ENCODE results near the gene CYTH1. TPM values are rescaled to one million over a fixed set of nuclear protein-coding genes. Genes with fewer than 3 reads are reported as not detected.

CYTH1 gene
- total RNA-seq, 1 experiment from 2014 or later: 34.0 TPM

DNA sequence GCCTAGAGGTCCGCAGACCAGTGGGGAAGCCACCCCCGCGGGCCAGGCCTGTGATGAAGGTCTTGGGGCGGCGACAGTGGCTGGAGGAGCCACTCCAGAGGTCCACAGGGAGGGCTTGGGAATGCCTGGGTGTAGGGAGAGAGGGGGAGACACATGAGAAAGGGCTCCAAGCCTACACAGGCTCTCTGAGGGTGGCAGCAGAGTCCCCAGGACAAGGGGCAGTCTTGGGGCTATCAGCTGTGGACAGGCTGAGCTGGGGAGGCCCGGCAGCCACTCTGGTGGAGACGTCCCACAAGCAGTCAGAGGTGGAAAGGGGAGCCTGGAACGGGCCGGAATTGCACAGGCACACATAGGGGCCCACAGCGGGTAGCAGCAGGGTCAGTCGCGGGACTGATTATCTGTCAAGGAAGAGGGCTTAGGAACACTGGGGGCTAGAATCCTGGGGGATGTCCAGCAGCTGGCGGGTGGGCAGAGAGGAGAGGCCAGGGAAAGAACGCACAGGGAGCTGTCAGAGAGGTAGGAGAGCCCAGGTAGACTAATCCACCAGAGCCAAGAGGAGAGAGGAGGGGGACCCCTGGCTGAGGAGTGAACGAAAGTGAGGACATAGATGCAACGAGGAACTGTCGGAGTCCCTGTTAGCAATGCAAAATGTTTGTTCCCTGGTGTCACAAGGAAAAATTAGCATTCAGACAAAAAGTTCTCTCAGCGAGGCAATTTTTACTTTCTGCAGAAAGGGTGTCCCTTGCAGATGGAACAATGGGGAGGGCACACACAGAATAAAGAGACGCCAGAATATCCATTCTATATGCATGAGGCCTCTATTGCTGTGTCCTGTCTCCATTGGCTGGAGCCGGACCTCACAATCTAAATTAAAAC is 111.0 kb downstream of the CYTH1 start:
- H3K36me3 ChIP-seq: no peaks in the 10 kb centered on the region
- no peaks in the 10 kb centered on the region for H3K9me3 ChIP-seq (replicated peaks)
- DNase-seq: no peak
- peaks cover 17% of the 10 kb centered on the region for H3K4me1 ChIP-seq
- H3K4me3 ChIP-seq: no peak overlapping the region
- H3K27me3 ChIP-seq: no peaks in the 10 kb centered on the region
- H3K27ac ChIP-seq: no peak overlapping the region

- DNase-seq: no peak
- Histone ChIP-seq H3K36me3 (no peaks in the 10 kb centered on the region), H3K4me1 (peaks cover 25% of the 10 kb centered on the region), H3K27me3 (no peaks in the 10 kb centered on the region), H3K27ac (no peak overlapping the region), H3K9me3 (replicated peaks) (no peaks in the 10 kb centered on the region), H3K4me3 (no peak overlapping the region)
Measured at GRCh38 chr17:78669975-78670518, 112.0 kb downstream of the CYTH1 start.

- H3K27me3 ChIP-seq: no peaks in the 10 kb centered on the region
- no peaks in the 10 kb centered on the region for H3K36me3 ChIP-seq
- no peak overlapping the region for H3K4me3 ChIP-seq
- DNase-seq: no peak
- peaks cover 28% of the 10 kb centered on the region for H3K4me1 ChIP-seq
- H3K9me3 ChIP-seq (replicated peaks): no peaks in the 10 kb centered on the region
- no peak overlapping the region for H3K27ac ChIP-seq
Measured at GRCh38 chr17:78669256-78669974, 112.7 kb downstream of the CYTH1 start.

DNA sequence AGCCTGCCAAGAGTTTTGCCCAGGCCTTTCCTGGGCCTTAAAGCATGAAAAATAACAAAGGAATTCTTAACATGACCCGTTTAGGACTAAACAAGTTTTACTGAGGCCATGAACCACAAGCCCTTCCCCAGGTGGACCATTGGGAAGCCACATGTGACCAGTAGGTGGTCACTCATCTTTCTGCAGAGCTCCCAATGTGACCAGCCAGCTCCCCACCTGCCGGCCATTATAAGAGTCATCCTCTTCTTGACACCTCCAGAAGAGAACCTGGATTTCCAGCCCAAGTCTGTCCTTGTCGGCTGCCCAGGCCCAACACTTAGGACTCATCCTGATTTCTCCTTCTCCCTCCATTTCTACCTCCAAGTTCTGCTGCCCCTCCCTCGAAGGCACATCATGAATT is 113.2 kb downstream of the CYTH1 start:
- H3K36me3 ChIP-seq: no peaks in the 10 kb centered on the region
- H3K4me3 ChIP-seq: no peak overlapping the region

GRCh38 chr17:78667741-78668640 is 114.1 kb downstream of the CYTH1 start:
- Histone ChIP-seq H3K27me3 (no peaks in the 10 kb centered on the region), H3K9me3 (replicated peaks) (no peaks in the 10 kb centered on the region), H3K4me3 (no peak overlapping the region), H3K27ac (no peak overlapping the region), H3K4me1 (peaks cover 26% of the 10 kb centered on the region), H3K36me3 (no peaks in the 10 kb centered on the region)
- no peak for DNase-seq

More for the DNA sequence above, 113.2 kb downstream of the CYTH1 start:
- no peak overlapping the region for H3K27ac ChIP-seq
- H3K4me1 ChIP-seq: peaks cover 28% of the 10 kb centered on the region
- H3K27me3 ChIP-seq: no peaks in the 10 kb centered on the region
- no peaks in the 10 kb centered on the region for H3K9me3 ChIP-seq (replicated peaks)
- no peak for DNase-seq

DNA sequence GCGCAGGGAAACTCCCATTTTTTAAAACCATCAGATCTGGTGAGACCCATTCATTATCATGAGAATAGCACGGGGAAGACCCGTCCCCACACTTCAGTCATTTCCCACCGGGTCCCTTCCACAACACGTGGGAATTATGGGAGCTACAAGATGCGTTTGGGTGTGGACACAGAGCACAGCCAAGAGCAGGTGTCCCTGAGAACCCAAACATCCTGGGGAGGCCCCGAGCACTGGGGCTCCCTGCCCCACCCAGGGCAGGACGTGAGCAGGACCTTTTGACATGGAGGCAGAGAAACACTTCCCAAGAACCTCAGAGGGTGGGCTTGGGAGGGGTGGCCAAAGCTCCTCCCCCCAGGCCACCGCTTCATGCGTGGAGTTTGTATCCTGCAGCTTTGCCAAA is 115.0 kb downstream of the CYTH1 start:
- H3K27ac ChIP-seq: no peak overlapping the region
- DNase-seq: no peak
- H3K9me3 ChIP-seq (replicated peaks): no peaks in the 10 kb centered on the region
- H3K36me3 ChIP-seq: no peaks in the 10 kb centered on the region
- no peak overlapping the region for H3K4me3 ChIP-seq
- H3K27me3 ChIP-seq: no peaks in the 10 kb centered on the region
- peaks cover 21% of the 10 kb centered on the region for H3K4me1 ChIP-seq

DNA sequence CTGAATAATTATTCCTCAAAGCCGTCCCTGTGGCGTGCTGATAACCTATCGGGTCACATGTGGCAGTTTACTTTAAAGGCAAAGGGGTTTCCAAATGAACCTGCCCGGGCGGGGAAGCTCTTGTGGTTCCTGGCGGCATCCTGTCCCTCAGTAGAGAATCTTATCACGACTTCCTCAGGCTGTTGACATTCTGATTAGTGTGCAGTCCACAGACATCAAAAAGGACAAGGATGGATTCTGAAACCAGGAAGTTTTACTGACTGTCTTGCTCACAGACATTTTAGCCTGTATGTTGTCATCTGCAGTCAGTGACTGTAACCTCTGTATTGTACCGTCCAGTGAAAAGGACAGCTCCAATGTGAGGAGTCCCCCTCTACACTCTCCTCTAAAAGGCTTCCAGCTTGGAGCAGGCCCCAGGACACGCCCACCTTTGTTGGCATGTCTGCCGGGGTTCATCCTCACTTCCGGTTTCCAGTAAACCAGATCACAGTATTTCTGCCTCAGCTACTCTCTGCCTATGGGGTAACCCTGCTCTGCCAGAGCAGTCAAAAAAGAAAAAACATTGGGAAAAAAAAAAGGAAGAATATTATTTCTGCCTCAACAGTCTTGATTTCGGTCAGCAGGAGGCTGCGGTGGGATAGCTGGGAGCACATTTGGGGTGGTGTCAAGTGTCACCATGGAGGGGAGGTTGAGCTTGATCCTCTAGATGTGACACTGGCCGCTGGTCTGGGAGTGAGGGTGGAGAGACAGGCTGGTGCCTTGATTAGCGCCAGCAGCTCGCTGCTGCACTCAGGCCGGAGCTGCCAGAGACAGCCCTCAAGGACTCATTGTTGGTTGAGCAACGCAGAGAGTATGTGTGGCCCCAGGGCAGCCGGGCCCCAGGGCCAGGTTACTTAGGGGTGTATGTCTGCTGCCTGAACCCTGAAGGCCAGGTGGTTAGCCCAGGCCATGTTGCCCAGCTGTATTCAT is 115.8 kb downstream of the CYTH1 start:
- H3K27ac ChIP-seq: no peak overlapping the region
- peak in 1 of 2 experiments; percentile 47 for DNase-seq

DNA sequence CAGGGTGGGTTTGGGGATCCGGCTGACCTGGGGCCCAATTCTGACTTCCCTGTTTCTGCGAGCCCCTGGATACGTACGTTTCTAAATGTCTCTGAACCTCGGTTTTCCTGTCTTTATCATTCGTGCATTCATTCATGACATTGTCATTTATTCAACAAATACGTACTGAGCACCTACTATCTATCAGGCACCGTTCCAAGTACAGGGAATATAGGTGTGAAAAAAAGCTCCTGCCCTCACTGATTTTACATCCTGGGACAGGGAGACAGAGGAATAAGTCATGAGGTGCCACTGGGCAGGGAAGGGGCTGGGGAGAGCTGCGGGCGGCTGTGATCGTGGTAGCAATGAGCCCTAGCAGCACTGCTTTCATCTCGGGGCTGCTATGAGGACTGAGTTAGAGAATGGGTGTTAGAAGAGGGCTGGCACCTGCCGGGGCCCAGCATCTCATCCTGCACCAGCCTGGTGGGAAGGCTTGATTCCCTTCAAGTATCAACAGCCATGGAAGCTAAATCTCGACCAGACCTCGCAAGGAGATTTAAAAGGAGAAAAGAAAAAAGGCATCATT is 116.6 kb downstream of the CYTH1 start:
- H3K4me3 ChIP-seq: no peak overlapping the region
- H3K27me3 ChIP-seq: no peaks in the 10 kb centered on the region
- no peak for DNase-seq
- no peaks in the 10 kb centered on the region for H3K9me3 ChIP-seq (replicated peaks)
- H3K4me1 ChIP-seq: peaks cover 35% of the 10 kb centered on the region
- no peak overlapping the region for H3K27ac ChIP-seq
- H3K36me3 ChIP-seq: no peaks in the 10 kb centered on the region

More for the DNA sequence above, 115.8 kb downstream of the CYTH1 start:
- H3K27me3 ChIP-seq: no peaks in the 10 kb centered on the region
- H3K9me3 ChIP-seq (replicated peaks): no peaks in the 10 kb centered on the region
- no peak overlapping the region for H3K4me3 ChIP-seq
- no peaks in the 10 kb centered on the region for H3K36me3 ChIP-seq
- peaks cover 28% of the 10 kb centered on the region for H3K4me1 ChIP-seq

DNA sequence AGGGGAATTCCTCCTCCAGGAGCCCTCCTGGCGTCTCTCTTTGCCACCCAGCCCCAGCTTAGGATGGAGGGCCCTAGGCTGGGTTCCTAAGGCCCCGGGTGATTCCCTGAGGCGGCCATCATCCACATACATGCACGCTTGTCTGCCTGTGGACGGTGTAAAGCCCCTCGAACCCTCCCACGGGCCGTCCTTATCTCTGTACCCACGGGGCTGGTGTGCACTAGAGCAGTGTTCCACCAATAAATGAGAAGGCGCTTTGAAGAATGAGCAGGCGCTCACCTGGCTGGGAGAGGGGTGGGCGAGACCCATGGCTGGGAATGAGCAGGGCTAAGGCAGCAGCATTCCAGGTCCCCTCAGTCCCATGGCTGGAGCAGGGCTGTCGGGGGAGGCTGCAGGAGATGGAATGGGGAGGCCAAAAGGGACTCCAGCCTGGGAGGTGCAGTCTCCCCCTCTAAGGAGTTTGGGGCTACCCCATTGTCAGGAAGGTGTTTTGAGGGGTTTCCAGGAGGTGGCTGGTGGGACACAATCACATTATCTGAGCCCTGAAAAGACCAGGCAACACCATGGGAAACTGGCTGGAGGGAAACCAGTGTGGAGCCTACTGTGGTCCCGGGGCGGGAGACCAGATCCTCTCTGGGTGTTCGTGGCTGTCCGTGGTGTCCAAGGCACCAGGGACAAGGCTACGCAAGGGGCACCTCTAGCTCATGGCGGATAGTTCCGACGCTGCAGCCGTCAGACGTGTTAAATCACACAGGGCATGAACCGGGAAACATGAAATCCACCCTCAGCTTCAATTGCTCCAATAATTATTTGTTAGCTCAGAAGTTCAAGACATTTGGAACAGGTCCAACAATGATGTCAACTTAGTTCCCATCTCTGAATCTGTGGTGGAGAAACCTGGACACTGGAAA is 117.3 kb downstream of the CYTH1 start:
- peak in 1 of 2 experiments; percentile 71 for DNase-seq
- peaks cover 35% of the 10 kb centered on the region for H3K4me1 ChIP-seq
- no peaks in the 10 kb centered on the region for H3K27me3 ChIP-seq
- no peak overlapping the region for H3K27ac ChIP-seq
- no peak overlapping the region for H3K4me3 ChIP-seq
- H3K9me3 ChIP-seq (replicated peaks): no peaks in the 10 kb centered on the region
- H3K36me3 ChIP-seq: no peaks in the 10 kb centered on the region

- Histone ChIP-seq H3K4me3 (peak overlapping the region; percentile 12), H3K27me3 (no peaks in the 10 kb centered on the region), H3K36me3 (no peaks in the 10 kb centered on the region), H3K27ac (peak overlapping the region; percentile 70), H3K4me1 (peaks cover 48% of the 10 kb centered on the region), H3K9me3 (replicated peaks) (no peaks in the 10 kb centered on the region)
- peak; percentile 84 to 85 for DNase-seq
Measured at GRCh38 chr17:78661093-78661770, 120.8 kb downstream of the CYTH1 start.

GRCh38 chr17:78659546-78659945 is 122.5 kb downstream of the CYTH1 start:
- DNase-seq: no peak
- Histone ChIP-seq H3K4me3 (no peak overlapping the region), H3K27me3 (no peaks in the 10 kb centered on the region), H3K4me1 (peaks cover 35% of the 10 kb centered on the region), H3K27ac (no peak overlapping the region), H3K36me3 (no peaks in the 10 kb centered on the region), H3K9me3 (replicated peaks) (no peaks in the 10 kb centered on the region)

DNA sequence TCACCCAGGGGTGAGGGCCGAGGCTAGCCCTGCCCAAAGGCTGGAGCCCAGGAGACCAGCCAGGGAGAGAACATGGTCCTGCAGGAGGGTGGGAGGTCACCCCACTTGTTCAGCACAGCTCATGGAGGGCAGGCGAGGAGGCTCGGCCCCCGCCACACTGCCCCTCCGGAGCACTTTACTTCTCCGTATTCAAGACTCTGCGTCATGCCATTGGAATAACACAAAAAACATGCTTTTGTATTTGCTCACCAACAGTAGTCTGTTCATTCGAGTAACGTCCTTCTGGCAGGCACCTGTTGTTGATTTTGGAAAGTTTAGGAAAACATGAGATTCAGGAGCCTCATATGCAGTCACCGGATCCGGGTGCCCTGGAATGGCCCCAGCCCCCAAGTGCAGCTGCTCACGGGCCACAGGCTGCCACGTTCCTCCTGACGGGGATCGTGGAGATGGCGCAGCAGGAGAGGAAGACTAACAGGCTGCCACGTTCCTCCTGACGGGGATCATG is 123.7 kb downstream of the CYTH1 start:
- H3K27ac ChIP-seq: peak overlapping the region; percentile 96
- no peaks in the 10 kb centered on the region for H3K36me3 ChIP-seq
- DNase-seq: peak; percentile 97 to 99
- H3K4me3 ChIP-seq: peak overlapping the region; percentile 8
- H3K9me3 ChIP-seq (replicated peaks): no peaks in the 10 kb centered on the region
- no peaks in the 10 kb centered on the region for H3K27me3 ChIP-seq
- peaks cover 35% of the 10 kb centered on the region for H3K4me1 ChIP-seq

Measured in SJCRH30 (cell line).